H1 (cell line): ENCODE results near the gene FAM177A1. TPM values are rescaled to one million over a fixed set of nuclear protein-coding genes. Genes with fewer than 3 reads are reported as not detected.
A peak's percentile ranks its signal among the peaks of the same experiment; 100 is the strongest.

ENCODE experiments used
- CTCF ChIA-PET: fragments of 300-600 bp; sonication (Branson Sonifier 250); formaldehyde crosslinking; loops from one replicate; lab custom pipeline; 2021; ENCODE audit not compliant: partially characterized antibody; lab: Charles Lee
- POLR2A ChIA-PET: fragments of 300-600 bp; sonication (Branson Sonifier 250); formaldehyde crosslinking; loops from one replicate; lab custom pipeline; 2021; ENCODE audit warnings: inconsistent platforms; ENCODE audit not compliant: partially characterized antibody; lab: Charles Lee
- DNase-seq, 2 experiments: peaks; one replicate each; pipeline versions ENCODE4 v3.0.0 to v3.0.0-alpha.2; 2010 to 2022; ENCODE audit warnings: low spot score in 2 of 2, low read depth in 1 of 2, mixed read lengths in 1 of 2
- FAIRE-seq: peaks from 2 replicates; lab custom pipeline; 2011; peaks lifted over from hg19 to GRCh38; lab: Jason Lieb, UNC
- H2AFZ ChIP-seq: 2 replicates; pipeline ENCODE4 v1.8.1; 2012; ENCODE audit warnings: low read length, inconsistent platforms
- H2AK5ac ChIP-seq: 2 replicates; pipeline ENCODE4 v1.6.1; 2013; ENCODE audit warnings: low read depth, low read length
- H2BK120ac ChIP-seq: replicated peaks from 2 replicates; pipeline ENCODE3; 2013; ENCODE audit warnings: low read depth, low read length, inconsistent platforms
- H2BK12ac ChIP-seq: 2 replicates; pipeline ENCODE4 v1.6.1; 2013; ENCODE audit warnings: low read depth, low read length
- H2BK15ac ChIP-seq: 2 replicates; pipeline ENCODE4 v1.6.1; 2013; ENCODE audit warnings: low read length
- H2BK20ac ChIP-seq: 2 replicates; pipeline ENCODE4 v1.6.1; 2013; ENCODE audit warnings: low read length
- H2BK5ac ChIP-seq: 2 replicates; pipeline ENCODE4 v1.6.1; 2013; ENCODE audit warnings: low read depth, low read length
- H3K14ac ChIP-seq: 2 replicates; pipeline ENCODE4 v1.6.1; 2013; ENCODE audit warnings: inconsistent platforms; ENCODE audit not compliant: insufficient read length
- H3K18ac ChIP-seq: 2 replicates; pipeline ENCODE4 v1.6.1; 2013; ENCODE audit warnings: low read length; ENCODE audit errors: extremely low read depth
- H3K23ac ChIP-seq: 2 replicates; pipeline ENCODE4 v1.6.1; 2013; ENCODE audit warnings: inconsistent platforms; ENCODE audit not compliant: insufficient read length
- H3K23me2 ChIP-seq: 2 replicates; pipeline ENCODE4 v1.6.1; 2013; ENCODE audit warnings: low read depth, low read length
- H3K27ac ChIP-seq: 2 replicates; pipeline ENCODE4 v1.6.1; 2011; ENCODE audit warnings: low read depth, low read length, inconsistent platforms
- H3K27me3 ChIP-seq, 4 experiments: replicated peaks in 1 of 4; 1 replicate in 1 of 4; 2 replicates in 3 of 4; pipeline versions ENCODE4 v1.6.1 to v1.8.1; 2011 to 2013; ENCODE audit warnings: low read length in 3 of 4, mild to moderate bottlenecking in 3 of 4, inconsistent platforms in 2 of 4, mixed read lengths in 2 of 4, moderate library complexity in 1 of 4; ENCODE audit not compliant: control insufficient read depth in 3 of 4, insufficient read depth in 3 of 4; ENCODE audit errors: extremely low read depth in 1 of 4
- H3K36me3 ChIP-seq, 4 experiments: 2 replicates each; pipeline versions ENCODE4 v1.6.1 to v1.8.1; 2011 to 2013; ENCODE audit warnings: mild to moderate bottlenecking in 4 of 4, low read length in 3 of 4, moderate library complexity in 2 of 4, control low read depth in 1 of 4, inconsistent platforms in 1 of 4; ENCODE audit not compliant: insufficient read depth in 4 of 4, control insufficient read depth in 2 of 4
- H3K4ac ChIP-seq: replicated peaks from 2 replicates; pipeline ENCODE3; 2013; ENCODE audit warnings: low read length, low read depth, mixed read lengths, inconsistent platforms; ENCODE audit not compliant: insufficient read length
- H3K4me1 ChIP-seq, 4 experiments: replicated peaks in 1 of 4; 1 replicate in 1 of 4; 2 replicates in 3 of 4; pipeline versions ENCODE4 v1.6.1 to v1.8.1; 2011 to 2013; ENCODE audit warnings: low read length in 3 of 4, inconsistent platforms in 2 of 4, mixed read lengths in 1 of 4; ENCODE audit not compliant: insufficient read depth in 4 of 4, control insufficient read depth in 3 of 4
- H3K4me2 ChIP-seq, 2 experiments: 2 replicates each; pipeline versions ENCODE4 v1.6.1 to v1.8.1; 2011 to 2013; ENCODE audit warnings: low read depth in 2 of 2, low read length in 2 of 2, control low read depth in 1 of 2, inconsistent platforms in 1 of 2, mild to moderate bottlenecking in 1 of 2; ENCODE audit not compliant: insufficient read depth in 1 of 2
- H3K4me3 ChIP-seq, 4 experiments: fragments of 200-600, 300-600 bp in 1 of 4; sonication (generic), shearing (Covaris generic), sonication (Bioruptor Twin) in 1 of 4; 2 replicates each; pipeline versions ENCODE4 v1.5.1 to v1.8.1; 2011 to 2016; ENCODE audit warnings: low read length in 4 of 4, low read depth in 3 of 4, control low read depth in 2 of 4, inconsistent platforms in 2 of 4, mild to moderate bottlenecking in 2 of 4, mixed read lengths in 1 of 4, moderate library complexity in 1 of 4; ENCODE audit not compliant: insufficient read depth in 2 of 4; ENCODE audit errors: extremely low read depth in 1 of 4
- H3K56ac ChIP-seq: replicated peaks from 2 replicates; pipeline ENCODE3; 2013; ENCODE audit warnings: low read depth, mild to moderate bottlenecking, mixed read lengths, low read length, inconsistent platforms; ENCODE audit not compliant: insufficient read length
- H3K79me1 ChIP-seq: 2 replicates; pipeline ENCODE4 v1.6.1; 2013; ENCODE audit warnings: low read depth, low read length, control low read depth
- H3K79me2 ChIP-seq, 2 experiments: 2 replicates each; pipeline versions ENCODE4 v1.6.1 to v1.8.1; 2012 to 2013; ENCODE audit warnings: low read length in 2 of 2, mild to moderate bottlenecking in 2 of 2, inconsistent platforms in 1 of 2; ENCODE audit not compliant: insufficient read depth in 2 of 2, control insufficient read depth in 1 of 2
- H3K9ac ChIP-seq, 4 experiments: replicated peaks in 1 of 4; 1 replicate in 1 of 4; 2 replicates in 3 of 4; pipeline versions ENCODE4 v1.6.1 to v1.8.1; 2011 to 2013; ENCODE audit warnings: low read depth in 3 of 4, low read length in 3 of 4, control low read depth in 2 of 4, mild to moderate bottlenecking in 2 of 4, moderate library complexity in 2 of 4, inconsistent platforms in 1 of 4; ENCODE audit errors: extremely low read depth in 1 of 4
- H3K9me3 ChIP-seq, 2 experiments: 2 replicates each; pipeline versions ENCODE4 v1.6.1 to v1.8.1; 2012 to 2013; ENCODE audit warnings: mild to moderate bottlenecking in 2 of 2, moderate library complexity in 2 of 2, control low read depth in 1 of 2, inconsistent platforms in 1 of 2, low read depth in 1 of 2, low read length in 1 of 2, mixed read lengths in 1 of 2; ENCODE audit not compliant: insufficient read depth in 2 of 2
- H4K20me1 ChIP-seq, 2 experiments: replicated peaks in 1 of 2; 2 replicates each; pipeline versions ENCODE3 to v1.8.1; 2011 to 2013; ENCODE audit warnings: inconsistent platforms in 2 of 2, low read length in 2 of 2, mild to moderate bottlenecking in 1 of 2; ENCODE audit not compliant: insufficient read depth in 2 of 2, control insufficient read depth in 1 of 2
- H4K5ac ChIP-seq: 2 replicates; pipeline ENCODE4 v1.6.1; 2013; ENCODE audit warnings: low read length, low read depth, mixed read lengths, inconsistent platforms; ENCODE audit not compliant: insufficient read length
- H4K8ac ChIP-seq: 2 replicates; pipeline ENCODE4 v1.8.0; 2013; ENCODE audit warnings: mild to moderate bottlenecking, moderate library complexity, low read length, inconsistent platforms; ENCODE audit not compliant: insufficient read depth; ENCODE audit errors: extremely low read depth
- H4K91ac ChIP-seq: replicated peaks from 2 replicates; pipeline ENCODE3; 2013; ENCODE audit warnings: low read length, mixed read lengths, inconsistent platforms; ENCODE audit not compliant: insufficient read length
- CEBPB ChIP-seq: IDR thresholded peaks from 2 replicates; pipeline ENCODE4 v1.6.1; 2012; ENCODE audit warnings: low read depth, low read length
- MAFK ChIP-seq: IDR thresholded peaks from 2 replicates; pipeline ENCODE4 v1.6.1; 2012; ENCODE audit warnings: low read depth, mild to moderate bottlenecking, improper control_type of control experiment, low read length
- SAP30 ChIP-seq: fragments of 300-600 bp; sonication (generic); IDR thresholded peaks from 2 replicates; pipeline ENCODE4 v1.7.1; 2012; ENCODE audit warnings: low read length, moderate library complexity, mild to moderate bottlenecking, inconsistent platforms; ENCODE audit not compliant: insufficient read depth, insufficient replicate concordance
- SIN3A ChIP-seq, 2 experiments: IDR thresholded peaks in 1 of 2; conservative IDR thresholded peaks in 1 of 2; 2 replicates each; pipeline ENCODE4 v1.6.1; 2011 to 2012; ENCODE audit warnings: low read length in 2 of 2, improper control_type of control experiment in 1 of 2, low read depth in 1 of 2, mild to moderate bottlenecking in 1 of 2
- WGBS, 2 experiments: shearing (Covaris generic) in 1 of 2; methylation state at CpG; one replicate each; pipeline versions ENCODE4 v1.1.6 to v1.1.7; 2013 to 2015; ENCODE audit warnings: low lambda C conversion rate in 2 of 2, mixed read lengths in 2 of 2, inconsistent platforms in 1 of 2, low coverage in 1 of 2, missing lambda C conversion rate in 1 of 2; ENCODE audit not compliant: insufficient replicate concordance in 2 of 2, insufficient coverage in 1 of 2, insufficient read length in 1 of 2; ENCODE audit errors: extremely low coverage in 1 of 2, missing lambda C conversion rate in 1 of 2; 5-methylcytosine and 5-hydroxymethylcytosine counted together
- polyA plus RNA-seq, 7 experiments: library from polyadenylated mRNA; depleted of rRNA in 3 of 7; stranded (reverse) in 5 of 7; unstranded in 2 of 7; fragments of >200 nt in 5 of 7; fragments of 200-250 nt in 2 of 7; gene quantifications; 1 replicate in 5 of 7; 2 replicates in 1 of 7; 4 replicates in 1 of 7; pipeline versions ENCODE4 v1.2.1 to v1.2.3, GENCODE V29; 2011 to 2013; ENCODE audit warnings: missing spikeins in 2 of 7, mixed read lengths in 2 of 7
- total RNA-seq: library from RNA; stranded (reverse); fragmentation: NEBNext Ultra II Directional; extraction: Animal tissue kit (Norgen Biotek cat#: 25700); gene quantifications from 2 replicates; pipeline ENCODE4 v1.2.1, GENCODE V29; 2021

The FAM177A1 gene
- total and polyA plus RNA-seq, 2 of the 8 experiments (the other 6 are each of a cell fraction or from before 2014, with no cell fraction given): 11.3 to 34.0 TPM

DNA sequence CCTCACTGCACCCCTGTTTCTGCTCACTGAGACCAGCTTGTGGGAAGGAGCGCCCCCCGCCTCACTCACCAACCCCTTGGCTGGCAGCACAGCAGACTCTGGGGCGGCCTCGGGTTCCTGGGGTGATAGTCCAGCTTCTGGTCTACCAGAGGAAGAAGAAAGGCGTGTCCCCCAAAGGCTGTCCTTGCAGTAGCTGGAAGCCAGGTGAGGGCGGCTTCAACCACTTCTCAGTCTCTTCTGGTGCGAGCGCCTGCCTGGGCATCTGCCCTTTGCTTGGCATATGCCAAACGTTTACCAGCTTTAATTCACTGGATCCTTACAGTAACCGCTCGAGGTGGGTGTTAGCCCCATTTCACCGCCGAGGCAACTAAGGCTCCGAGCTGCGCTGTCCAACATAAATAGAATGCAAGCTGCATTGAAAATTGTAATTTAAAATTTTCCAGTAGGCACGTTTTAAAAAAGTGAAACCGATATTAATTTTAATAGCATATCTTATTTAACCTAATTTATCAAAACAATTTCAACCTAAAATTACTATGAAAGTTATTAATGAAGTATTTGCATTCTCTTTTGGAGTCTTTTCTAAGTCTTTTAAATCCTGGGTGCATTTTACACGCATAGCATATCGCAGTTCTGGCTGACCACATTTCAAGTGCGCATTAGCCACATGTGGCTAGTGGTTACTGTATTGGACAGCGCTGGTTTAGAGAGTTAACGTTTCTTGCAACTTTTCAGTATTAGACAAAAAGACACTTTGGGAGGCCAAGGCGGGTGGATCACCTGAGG is 872 bp downstream of the FAM177A1 start:
- Histone ChIP-seq H3K56ac (no peak overlapping the region), H2BK15ac (no peak overlapping the region), H3K4me1 (no peaks in the 10 kb centered on the region; a peak in 1 of 7 replicates), H3K23ac (no peak overlapping the region), H3K27me3 (no peaks in the 10 kb centered on the region), H4K91ac (peak overlapping the region; percentile 93), H2BK120ac (no peak overlapping the region), H3K9ac (peak overlapping the region; percentile 61 to 83 (median 82)), H2BK20ac (no peak overlapping the region), H4K8ac (peak overlapping the region; percentile 89; the same call in 1 of the 2 replicates), H3K79me2 (peaks cover 0 to 6% of the 10 kb centered on the region in 2 experiments; a peak in 2 of 4 replicates), H3K79me1 (no peaks in the 10 kb centered on the region), H2BK12ac (no peak overlapping the region), H2AFZ (0 out of 2 replicates have a peak overlapping the region, but pooled peaks have one; percentile 28), H3K4ac (no peak overlapping the region), H3K27ac (peak overlapping the region; percentile 82), H3K4me3 (peak overlapping the region; percentile 67 to 87 (median 80)), H3K14ac (no peak overlapping the region), H4K5ac (peak overlapping the region; percentile 99), H3K9me3 (no peaks in the 10 kb centered on the region), H3K4me2 (peak overlapping the region; percentile 70 to 85), H2AK5ac (no peak overlapping the region), H3K23me2 (no peaks in the 10 kb centered on the region; the same call in none of the 2 replicates), H2BK5ac (peak overlapping the region; percentile 96), H3K18ac (peak overlapping the region; percentile 94), H4K20me1 (no peaks in the 10 kb centered on the region), H3K36me3 (no peaks in the 10 kb centered on the region; a peak in 2 of 8 replicates)
- FAIRE-seq: no peak
- ChIA-PET POLR2A (interaction anchor here (0.5 to 2.3 kb wide), 16 partner anchors 9 to 667 kb away, joined by 3 to 17 read pairs (median 4); partner anchors contain the start of genes BAZ1A, NFKBIA and PPP2R3C), CTCF (no interaction called here)
- 33% methylated on average over 23 of the region's 23 CpGs; no CpG with 5 or more reads in 1 of the 2 experiments for WGBS, 2 experiments
- DNase-seq: no peak
- TF ChIP-seq SIN3A (conservative IDR thresholded peaks at IDR 0.05 in 1 of 2, IDR thresholded peaks at IDR 0.05 in 1 of 2; ENCODE audit: low read depth in 1 of 2, low read length in 2 of 2) (0 out of 4 replicates have a peak, but pooled peaks of 1 of the 2 experiments have one; percentile 27), CEBPB (no peak), MAFK (no peak), SAP30 (peak; percentile 17)
